Fibroblast of peridontal ligament (primary cell): ENCODE data around the gene TMBIM6.

Experiments used
- DNase-seq: peaks from one replicate; pipeline ENCODE4 v3.0.0-alpha.2; 2010; ENCODE audit errors: extremely low read depth

The TMBIM6 gene

GRCh38 chr12:49796606-49797448 is 55.5 kb downstream of the TMBIM6 start:
- DNase-seq, result no peak

GRCh38 chr12:49797449-49797776 is 56.1 kb downstream of the TMBIM6 start:
- no peak for DNase-seq

DNA sequence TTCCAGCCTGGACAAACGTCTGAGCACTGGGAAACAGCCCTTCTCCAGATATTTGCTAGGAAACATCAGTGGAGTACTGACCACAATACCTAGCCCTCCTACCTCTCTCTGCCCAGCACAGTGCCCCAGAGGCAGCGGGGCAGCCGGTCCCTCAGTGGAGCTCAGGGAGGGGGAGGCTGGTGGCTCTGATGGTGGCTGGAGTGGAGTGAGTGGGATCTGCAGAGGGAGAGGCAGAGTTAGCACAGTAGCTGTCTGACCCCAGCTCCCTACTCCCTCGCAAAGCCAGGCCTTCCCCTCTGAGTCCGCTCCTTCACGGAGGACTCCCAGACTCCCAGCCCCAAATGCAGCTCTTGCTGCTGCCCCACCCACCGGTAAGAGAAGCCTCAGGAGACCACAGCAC is 56.9 kb downstream of the TMBIM6 start:
- no peak for DNase-seq

GRCh38 chr12:49798934-49799333 is 57.6 kb downstream of the TMBIM6 start:
- no peak for DNase-seq

DNA sequence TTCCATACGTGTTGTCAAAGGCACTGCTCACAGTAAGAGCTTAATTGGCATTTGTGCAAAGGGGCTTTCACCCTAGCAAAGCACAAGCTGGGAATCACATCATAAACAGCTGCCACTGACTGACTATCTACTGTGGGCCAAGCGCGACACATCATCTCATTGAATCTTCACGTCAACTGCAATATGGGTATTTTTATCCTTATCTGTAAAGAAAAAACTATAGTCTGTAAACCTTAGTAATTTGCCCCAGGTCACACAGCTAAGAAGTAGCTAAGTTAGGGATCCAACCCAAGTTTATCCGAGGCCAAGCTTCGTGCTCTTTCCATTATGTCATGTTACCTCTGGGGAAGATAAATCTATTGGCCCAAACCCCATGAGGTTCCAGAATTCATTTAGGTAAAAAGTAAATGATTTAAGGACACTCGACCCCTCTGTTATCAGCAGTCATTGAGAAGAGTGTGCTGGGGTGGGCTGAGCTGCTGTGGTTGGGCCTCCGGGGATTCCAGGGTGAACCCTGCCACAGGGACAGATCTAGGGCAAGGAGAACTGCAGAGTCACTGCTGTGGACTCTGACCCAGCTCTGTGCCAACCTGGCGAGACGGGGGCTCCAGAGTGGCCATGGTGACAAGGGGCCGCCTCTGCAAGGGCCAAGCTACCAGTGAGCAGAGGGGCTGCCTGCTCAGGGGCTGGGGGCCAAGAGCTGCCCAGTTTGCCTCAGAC is 59.2 kb downstream of the TMBIM6 start:
- no peak for DNase-seq

GRCh38 chr12:49801141-49802063 is 60.0 kb downstream of the TMBIM6 start:
- no peak for DNase-seq

- DNase-seq, result no peak
Measured at GRCh38 chr12:49803693-49804450, 62.5 kb downstream of the TMBIM6 start.

DNA sequence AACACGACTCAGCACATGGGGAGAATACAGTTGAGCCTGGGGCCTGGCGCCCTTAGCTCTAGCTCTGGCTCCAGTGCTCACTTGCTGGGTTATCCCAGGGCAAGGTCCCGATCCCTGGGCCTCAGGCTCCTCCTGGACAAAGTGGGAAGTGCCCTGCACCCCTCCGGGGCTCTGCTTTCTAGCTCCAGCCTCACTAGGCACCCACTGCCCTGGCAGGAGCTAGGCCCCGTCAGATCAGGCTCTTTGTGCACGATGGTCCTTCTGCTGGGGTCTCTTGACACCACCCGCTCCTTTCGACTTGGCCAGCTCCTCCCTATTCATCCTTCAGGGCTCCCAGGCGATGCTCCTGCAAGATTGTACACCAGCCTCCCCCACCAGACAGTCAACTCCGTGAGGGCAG is 63.5 kb downstream of the TMBIM6 start:
- no peak for DNase-seq

- DNase-seq, result no peak
Measured at GRCh38 chr12:49805409-49805808, 64.1 kb downstream of the TMBIM6 start.

- DNase-seq, result no peak
Measured at GRCh38 chr12:49806321-49806813, 65.0 kb downstream of the TMBIM6 start.

DNA sequence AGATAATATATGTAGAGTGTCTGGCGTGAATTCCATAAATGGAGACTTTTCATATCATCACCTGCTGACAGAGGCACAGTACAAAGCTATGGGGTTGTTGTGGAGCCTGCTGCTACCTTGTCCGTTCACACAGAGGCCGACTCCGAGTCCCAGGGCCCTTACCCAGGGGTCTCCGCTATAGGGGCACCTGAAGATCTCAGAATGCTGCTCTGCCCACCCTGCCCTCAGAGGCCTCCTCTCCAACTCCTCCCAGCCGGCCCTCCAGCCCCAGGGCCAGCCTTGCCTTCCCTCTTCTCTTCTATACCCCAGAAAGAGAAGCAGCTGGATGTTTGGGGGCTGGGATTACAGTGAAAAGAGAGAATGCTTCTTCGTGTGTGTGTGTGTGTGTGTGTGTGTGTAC is 65.5 kb downstream of the TMBIM6 start:
- DNase-seq, result no peak

- DNase-seq, result no peak
Measured at GRCh38 chr12:49807991-49808580, 66.7 kb downstream of the TMBIM6 start.

- DNase-seq, result no peak
Measured at GRCh38 chr12:49808686-49809380, 67.5 kb downstream of the TMBIM6 start.

DNA sequence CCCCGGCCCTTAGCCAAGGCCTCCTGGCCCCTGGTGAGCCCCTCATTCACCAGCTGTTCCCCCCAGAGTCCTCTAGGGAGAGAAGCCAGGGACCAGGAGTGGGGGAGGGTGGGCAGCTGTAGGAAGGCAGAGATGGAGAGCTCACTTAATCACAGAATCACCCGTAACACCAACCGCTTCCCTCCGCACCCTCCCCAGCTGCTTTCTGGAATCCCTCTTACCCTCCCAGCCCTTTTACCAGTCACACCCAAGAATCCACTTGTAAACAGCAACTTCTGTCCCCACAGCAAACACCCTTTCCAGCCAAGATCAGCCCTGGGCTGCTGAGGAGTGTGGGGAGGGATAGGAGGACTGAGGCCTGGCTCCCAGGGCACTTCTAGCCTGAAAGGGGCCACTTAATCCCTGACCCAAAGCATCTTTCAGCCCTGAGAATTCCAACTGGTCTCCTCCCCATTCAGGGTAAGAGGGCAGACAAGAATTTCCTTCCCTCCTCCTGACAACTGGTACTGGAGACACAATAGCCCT is 68.1 kb downstream of the TMBIM6 start:
- DNase-seq, result peak; percentile 14

GRCh38 chr12:49809906-49810389 is 68.6 kb downstream of the TMBIM6 start:
- no peak for DNase-seq

DNA sequence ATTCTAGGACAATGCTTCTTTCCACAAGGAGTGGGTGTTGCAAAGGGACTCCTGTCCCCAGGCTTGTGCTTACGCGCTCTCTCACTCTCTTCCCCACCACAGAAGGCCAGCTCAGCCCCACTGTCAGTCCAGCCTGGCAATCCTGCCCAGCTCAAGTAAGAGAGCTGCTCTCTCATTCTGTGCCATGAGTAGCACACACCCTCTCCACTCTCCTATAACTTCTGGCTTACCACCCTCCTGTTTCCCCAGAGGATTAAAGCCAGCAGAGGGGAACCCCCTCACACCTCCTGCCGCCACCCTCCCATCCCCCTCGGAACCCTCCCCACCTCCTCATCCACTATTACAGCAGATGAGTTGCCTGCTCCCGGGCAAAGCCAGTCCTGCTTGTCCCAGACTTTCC is 69.8 kb downstream of the TMBIM6 start:
- DNase-seq, result no peak

- DNase-seq, result no peak
Measured at GRCh38 chr12:49811961-49812401, 70.6 kb downstream of the TMBIM6 start.

GRCh38 chr12:49813131-49813530 is 71.8 kb downstream of the TMBIM6 start:
- DNase-seq, result no peak
